NCI-H2196 (cell line): ENCODE data around the gene PERM1.
A peak's percentile ranks its signal among the peaks of the same experiment; 100 is the strongest.
"Not testable (repeated sequence)": the region's sequence is repeated elsewhere in the genome, so short reads cannot be mapped to it uniquely, and the experiment has no call there.

ENCODE experiments used
- DNase-seq: peaks from one replicate; lab custom pipeline; 2025; ENCODE audit not compliant: unreplicated experiment; lab: John Stamatoyannopoulos, UW

The PERM1 gene

GRCh38 chr1:1017397-1018320 lies 35.8 kb upstream of the PERM1 start:
- not testable (repeated sequence) for DNase-seq

GRCh38 chr1:1014799-1015681 lies 33.1 kb upstream of the PERM1 start:
- peak; percentile 41 for DNase-seq

GRCh38 chr1:1013922-1014648 lies 32.2 kb upstream of the PERM1 start:
- peak; percentile 81 for DNase-seq

GRCh38 chr1:1013105-1013921 lies 31.4 kb upstream of the PERM1 start, which contains the start of gene ISG15:
Gene ISG15 (plus strand): TSS chr1:1013497. CDS start chr1:1013574, 77 bp downstream.
- DNase-seq: peak; percentile 93

GRCh38 chr1:1012736-1013104 lies 30.8 kb upstream of the PERM1 start:
- DNase-seq: not testable (repeated sequence)

GRCh38 chr1:1011396-1011949 lies 29.6 kb upstream of the PERM1 start:
- no peak for DNase-seq

- not testable (repeated sequence) for DNase-seq
These were observed 28.2 kb upstream of the PERM1 start for GRCh38 chr1:1010131-1010530.

GRCh38 chr1:1006305-1007159 lies 24.6 kb upstream of the PERM1 start:
- no peak for DNase-seq

GRCh38 chr1:1005774-1006304 lies 23.9 kb upstream of the PERM1 start:
- DNase-seq: no peak

GRCh38 chr1:1004780-1005697 lies 23.1 kb upstream of the PERM1 start:
- peak; percentile 85 for DNase-seq

GRCh38 chr1:1004420-1004779 lies 22.5 kb upstream of the PERM1 start:
- DNase-seq: no peak

- no peak for DNase-seq
These were observed 21.9 kb upstream of the PERM1 start for GRCh38 chr1:1003618-1004419.

GRCh38 chr1:1001057-1001783 lies 19.3 kb upstream of the PERM1 start:
- DNase-seq: no peak

- DNase-seq: peak; percentile 89
These were observed 18.6 kb upstream of the PERM1 start for GRCh38 chr1:1000357-1001056.

GRCh38 chr1:999725-1000356 lies 17.9 kb upstream of the PERM1 start, which contains the start of gene HES4:
Gene HES4 (minus strand): TSS chr1:1000097. CDS start chr1:999973, 124 bp downstream.
- DNase-seq: peak; percentile 90
